Endodermal cell (in vitro differentiated cells): ENCODE results near the gene MATN3. TPM values are rescaled to one million over a fixed set of nuclear protein-coding genes. Genes with fewer than 3 reads are reported as not detected.
A peak's percentile ranks its signal among the peaks of the same experiment; 100 is the strongest.

Experiments
- DNase-seq: peaks from one replicate; pipeline ENCODE4 v3.0.0-alpha.2; 2017
- H3K27ac ChIP-seq: 2 replicates; pipeline ENCODE4 v1.5.1; 2013; ENCODE audit warnings: mild to moderate bottlenecking, low read depth, low read length, moderate library complexity
- H3K27me3 ChIP-seq: 2 replicates; pipeline ENCODE4 v1.6.1; 2013; ENCODE audit warnings: mild to moderate bottlenecking, low read length, moderate library complexity; ENCODE audit not compliant: insufficient read depth, control insufficient read depth, poor library complexity, severe bottlenecking
- H3K36me3 ChIP-seq: 2 replicates; pipeline ENCODE4 v1.7.0; 2013; ENCODE audit warnings: mild to moderate bottlenecking, low read length, moderate library complexity; ENCODE audit not compliant: control insufficient read depth, insufficient read depth
- H3K4me1 ChIP-seq: one replicate; pipeline ENCODE4 v1.7.0; 2013; ENCODE audit warnings: low read length; ENCODE audit not compliant: control insufficient read depth, insufficient read depth
- H3K4me3 ChIP-seq: 2 replicates; pipeline ENCODE4 v1.5.1; 2013; ENCODE audit warnings: mild to moderate bottlenecking, low read length, moderate library complexity
- H3K9ac ChIP-seq: 2 replicates; pipeline ENCODE4 v1.6.1; 2013; ENCODE audit warnings: mild to moderate bottlenecking, low read length, moderate library complexity; ENCODE audit not compliant: poor library complexity, severe bottlenecking; ENCODE audit errors: extremely low read depth
- H3K9me3 ChIP-seq: 2 replicates; pipeline ENCODE4 v1.6.1; 2013; ENCODE audit warnings: mild to moderate bottlenecking, low read length, moderate library complexity; ENCODE audit not compliant: control insufficient read depth
- H3K27ac Mint-ChIP-seq: 2 replicates; pipeline ENCODE4 v1.8.0; 2020; ENCODE audit warnings: mixed read lengths
- H3K27me3 Mint-ChIP-seq: 2 replicates; pipeline ENCODE4 v1.8.0; 2021; ENCODE audit warnings: mild to moderate bottlenecking, mixed read lengths; ENCODE audit not compliant: insufficient read depth
- H3K36me3 Mint-ChIP-seq: 2 replicates; pipeline ENCODE4 v1.8.0; 2020; ENCODE audit warnings: low read depth, mixed read lengths
- H3K4me1 Mint-ChIP-seq: 2 replicates; pipeline ENCODE4 v1.8.0; 2020; ENCODE audit warnings: mixed read lengths
- H3K4me3 Mint-ChIP-seq: 2 replicates; pipeline ENCODE4 v1.8.0; 2020; ENCODE audit warnings: mild to moderate bottlenecking, moderate library complexity, mixed read lengths
- H3K9me3 Mint-ChIP-seq: 2 replicates; pipeline ENCODE4 v1.8.0; 2020; ENCODE audit warnings: mild to moderate bottlenecking, mixed read lengths
- CTCF ChIP-seq: fragments of 200-600 bp; sonication (generic); conservative IDR thresholded peaks from 2 replicates; pipeline ENCODE4 v1.5.0; 2021; ENCODE audit warnings: antibody characterized with exemption, mild to moderate bottlenecking
- WGBS, 2 experiments: methylation state at CpG; one replicate each; pipeline versions ENCODE4 v1.1.5 to v1.1.7; 2013; ENCODE audit warnings: missing lambda C conversion rate in 2 of 2, mixed read lengths in 1 of 2; ENCODE audit not compliant: insufficient coverage in 1 of 2, insufficient read length in 1 of 2; 5-methylcytosine and 5-hydroxymethylcytosine counted together
- total RNA-seq, 2 donors: library from RNA; stranded (reverse); fragmentation: NEBNext Ultra II Directional in 1 of 2; extraction: Animal tissue kit (Norgen Biotek cat#: 25700) in 1 of 2; gene quantifications; 2 replicates in 1 of 2; 3 replicates in 1 of 2; pipeline ENCODE4 v1.2.1, GENCODE V29; 2021

Gene MATN3
- total RNA-seq, 2 donors from 2014 or later: 38.5 to 44.7 TPM

- H3K4me3 Mint-ChIP-seq: no peak overlapping the region
- TF ChIP-seq CTCF: no peak
- Histone ChIP-seq H3K36me3 (no peaks in the 10 kb centered on the region), H3K9me3 (no peaks in the 10 kb centered on the region), H3K4me1 (peaks cover 7% of the 10 kb centered on the region), H3K27me3 (no peaks in the 10 kb centered on the region), H3K4me3 (no peak overlapping the region), H3K9ac (no peak overlapping the region), H3K27ac (no peak overlapping the region)
- 92 to 100% methylated on average over 2 to 4 of the region's 4 CpGs for WGBS, 2 experiments
- DNase-seq: no peak
- H3K27me3 Mint-ChIP-seq: no peaks in the 10 kb centered on the region
- H3K9me3 Mint-ChIP-seq: no peaks in the 10 kb centered on the region
- peaks cover 18% of the 10 kb centered on the region for H3K4me1 Mint-ChIP-seq
- H3K36me3 Mint-ChIP-seq: peaks cover 9% of the 10 kb centered on the region
- no peak overlapping the region for H3K27ac Mint-ChIP-seq
Measured at GRCh38 chr2:19947184-19947940, 65.1 kb downstream of the MATN3 start.

- Mint-ChIP-seq H3K36me3 (peaks cover 5% of the 10 kb centered on the region), H3K9me3 (no peaks in the 10 kb centered on the region), H3K4me1 (peaks cover 20% of the 10 kb centered on the region), H3K4me3 (no peak overlapping the region), H3K27ac (no peak overlapping the region), H3K27me3 (no peaks in the 10 kb centered on the region)
- DNase-seq: peak; percentile 53
- peaks cover 7% of the 10 kb centered on the region for H3K4me1 ChIP-seq
- H3K9me3 ChIP-seq: no peaks in the 10 kb centered on the region
- no peaks in the 10 kb centered on the region for H3K27me3 ChIP-seq
- H3K36me3 ChIP-seq: no peaks in the 10 kb centered on the region
- TF ChIP-seq CTCF: no peak
- H3K4me3 ChIP-seq: no peak overlapping the region
- H3K27ac ChIP-seq: no peak overlapping the region
- no peak overlapping the region for H3K9ac ChIP-seq
- 0 to 47% methylated on average over 1 to 2 of the region's 2 CpGs for WGBS, 2 experiments
Measured at GRCh38 chr2:19944205-19944845, 68.1 kb downstream of the MATN3 start.

GRCh38 chr2:19943189-19943588 lies 69.3 kb downstream of the MATN3 start:
- H3K4me3 Mint-ChIP-seq: no peak overlapping the region
- H3K4me1 Mint-ChIP-seq: peaks cover 20% of the 10 kb centered on the region
- Histone ChIP-seq H3K9ac (no peak overlapping the region), H3K27me3 (no peaks in the 10 kb centered on the region), H3K4me3 (peak overlapping the region; percentile 67), H3K27ac (no peak overlapping the region), H3K9me3 (no peaks in the 10 kb centered on the region), H3K4me1 (peaks cover 7% of the 10 kb centered on the region), H3K36me3 (no peaks in the 10 kb centered on the region)
- peaks cover 12% of the 10 kb centered on the region for H3K36me3 Mint-ChIP-seq
- no peaks in the 10 kb centered on the region for H3K9me3 Mint-ChIP-seq
- no peaks in the 10 kb centered on the region for H3K27me3 Mint-ChIP-seq
- WGBS, 2 experiments: 15% methylated on average over 1 of the region's 1 CpG; no CpG with 5 or more reads in 1 of the 2 experiments
- no peak for DNase-seq
- no peak for TF ChIP-seq CTCF
- no peak overlapping the region for H3K27ac Mint-ChIP-seq
